ENCODE measurements around the gene INPP4A. TPM values are rescaled to one million over a fixed set of nuclear protein-coding genes. Genes with fewer than 3 reads are reported as not detected.

The INPP4A gene
- total and polyA plus RNA-seq, 10 of the 15 experiments (the other 5 are each of a cell fraction or from before 2014, with no cell fraction given) = 4.7 to 62.3 (median 36.9) TPM

DNA sequence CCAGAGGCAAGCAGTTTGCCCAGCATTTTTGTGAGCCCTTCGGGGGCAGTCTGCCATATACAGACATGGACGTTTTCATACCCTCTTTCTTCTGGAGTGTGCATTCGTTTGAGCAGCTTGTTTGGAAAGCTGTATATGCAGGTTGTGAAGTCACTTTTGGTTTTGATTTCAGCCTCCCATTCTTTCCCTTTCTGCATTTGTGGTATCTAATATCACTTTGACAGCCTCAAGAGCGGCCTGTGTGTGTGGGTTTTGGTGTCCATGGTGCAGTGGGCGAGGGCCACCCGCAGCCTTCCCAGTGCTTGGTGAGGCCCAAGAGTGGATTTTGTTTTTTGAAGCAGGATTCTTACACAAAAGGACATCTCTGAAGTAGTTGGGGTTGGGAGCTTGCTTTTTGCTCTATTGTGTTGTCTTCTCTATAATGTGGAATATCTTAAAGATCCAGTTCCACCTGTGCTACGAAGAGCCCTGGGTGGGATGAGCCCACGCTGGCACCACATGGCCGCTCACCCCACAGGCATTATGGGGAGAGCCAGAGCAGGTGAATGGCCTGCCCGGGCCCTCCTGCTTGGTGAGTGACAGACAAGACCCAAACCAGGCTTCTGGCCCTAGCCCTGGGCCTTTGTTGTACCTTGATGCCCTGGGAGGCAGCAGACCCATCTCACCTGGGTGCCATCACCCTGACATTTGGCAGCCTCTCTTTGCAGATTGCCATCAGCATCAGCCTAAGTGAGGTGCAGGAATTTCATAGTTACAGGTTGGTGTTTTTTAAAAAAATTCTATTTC is 29.5 kb downstream of the INPP4A start (continued):
- TF ChIP-seq, protein P1, sequence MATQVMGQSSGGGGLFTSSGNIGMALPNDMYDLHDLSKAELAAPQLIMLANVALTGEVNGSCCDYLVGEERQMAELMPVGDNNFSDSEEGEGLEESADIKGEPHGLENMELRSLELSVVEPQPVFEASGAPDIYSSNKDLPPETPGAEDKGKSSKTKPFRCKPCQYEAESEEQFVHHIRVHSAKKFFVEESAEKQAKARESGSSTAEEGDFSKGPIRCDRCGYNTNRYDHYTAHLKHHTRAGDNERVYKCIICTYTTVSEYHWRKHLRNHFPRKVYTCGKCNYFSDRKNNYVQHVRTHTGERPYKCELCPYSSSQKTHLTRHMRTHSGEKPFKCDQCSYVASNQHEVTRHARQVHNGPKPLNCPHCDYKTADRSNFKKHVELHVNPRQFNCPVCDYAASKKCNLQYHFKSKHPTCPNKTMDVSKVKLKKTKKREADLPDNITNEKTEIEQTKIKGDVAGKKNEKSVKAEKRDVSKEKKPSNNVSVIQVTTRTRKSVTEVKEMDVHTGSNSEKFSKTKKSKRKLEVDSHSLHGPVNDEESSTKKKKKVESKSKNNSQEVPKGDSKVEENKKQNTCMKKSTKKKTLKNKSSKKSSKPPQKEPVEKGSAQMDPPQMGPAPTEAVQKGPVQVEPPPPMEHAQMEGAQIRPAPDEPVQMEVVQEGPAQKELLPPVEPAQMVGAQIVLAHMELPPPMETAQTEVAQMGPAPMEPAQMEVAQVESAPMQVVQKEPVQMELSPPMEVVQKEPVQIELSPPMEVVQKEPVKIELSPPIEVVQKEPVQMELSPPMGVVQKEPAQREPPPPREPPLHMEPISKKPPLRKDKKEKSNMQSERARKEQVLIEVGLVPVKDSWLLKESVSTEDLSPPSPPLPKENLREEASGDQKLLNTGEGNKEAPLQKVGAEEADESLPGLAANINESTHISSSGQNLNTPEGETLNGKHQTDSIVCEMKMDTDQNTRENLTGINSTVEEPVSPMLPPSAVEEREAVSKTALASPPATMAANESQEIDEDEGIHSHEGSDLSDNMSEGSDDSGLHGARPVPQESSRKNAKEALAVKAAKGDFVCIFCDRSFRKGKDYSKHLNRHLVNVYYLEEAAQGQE (IDR thresholded peaks at IDR 0.05; ENCODE audit: low read depth, low read length) = no peak
- TF ChIP-seq SPI1 (IDR thresholded peaks at IDR 0.05; ENCODE audit: borderline replicate concordance, insufficient read depth, low read depth, low read length) (0 out of 2 replicates have a peak, but pooled peaks have one; percentile 7), NBN (IDR thresholded peaks at IDR 0.05) (no peak), FOS (IDR thresholded peaks at IDR 0.05; ENCODE audit: borderline replicate concordance, extremely low read depth, insufficient read length) (no peak), ZNF622 (IDR thresholded peaks at IDR 0.05) (no peak), BCL11A (IDR thresholded peaks at IDR 0.05; ENCODE audit: low read depth, low read length) (no peak)

DNA sequence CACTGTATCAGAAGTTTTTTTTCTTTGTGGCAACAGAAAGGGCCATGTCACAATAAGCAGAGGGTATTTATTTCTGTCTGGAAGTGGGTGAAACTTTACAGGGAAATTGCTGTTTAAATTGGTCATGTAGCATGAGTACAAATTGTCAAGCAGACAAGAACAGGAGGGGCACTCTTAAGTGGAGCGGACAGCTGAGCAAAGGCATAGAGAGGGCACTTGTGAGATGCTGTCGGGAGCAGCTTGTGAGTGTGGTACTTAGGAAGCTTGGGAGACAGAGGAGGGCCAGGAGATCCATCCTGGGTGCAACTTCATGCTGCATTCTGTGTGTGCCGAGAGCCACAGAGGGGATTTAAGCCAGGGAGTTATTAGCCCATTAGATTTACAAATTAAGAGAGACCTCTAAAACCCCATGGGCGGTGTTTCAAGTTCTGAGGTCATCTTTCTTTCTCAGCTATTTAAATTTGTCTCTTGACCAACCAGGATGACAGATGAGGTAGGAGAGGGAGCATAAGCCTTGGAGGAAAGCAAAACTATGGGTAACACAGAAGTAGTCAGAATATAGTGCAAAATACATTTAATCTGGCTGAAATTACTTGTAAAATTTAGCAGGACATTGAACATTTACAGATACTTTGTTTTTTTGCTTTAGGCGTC is 30.4 kb downstream of the INPP4A start:
- Histone ChIP-seq H2AFZ (ENCODE audit: control insufficient read depth, low read depth, low read length) (no peak overlapping the region), H3K9me3 (replicated peaks; ENCODE audit: control insufficient read depth, insufficient read depth, low read length) (no peaks in the 10 kb centered on the region), H3K27me3 (replicated peaks in 1 of 2; ENCODE audit: control insufficient read depth in 2 of 2, insufficient read depth in 2 of 2, low read length in 1 of 2) (no peaks in the 10 kb centered on the region; a peak in 1 of 4 replicates), H3K4me3 (no peak overlapping the region), H3K79me2 (ENCODE audit: control insufficient read depth, insufficient read depth, low read length) (peaks cover 95% of the 10 kb centered on the region), H3K36me3 (ENCODE audit: control insufficient read depth in 2 of 2, insufficient read depth in 2 of 2, low read length in 1 of 2) (peaks cover 8 to 22% of the 10 kb centered on the region in 2 experiments; a peak in 3 of 4 replicates), H3K4me2 (ENCODE audit: control insufficient read depth, insufficient read depth) (peak overlapping the region; percentile 66; the same call in 1 of the 2 replicates), H3K9ac (ENCODE audit: control insufficient read depth, insufficient read depth, low read length) (peak overlapping the region; percentile 49; the same call in 1 of the 2 replicates), H3K27ac (ENCODE audit: control insufficient read depth, insufficient read depth) (peak overlapping the region; percentile 88), H4K20me1 (ENCODE audit: control insufficient read depth, insufficient read depth) (no peaks in the 10 kb centered on the region), H3K4me1 (ENCODE audit: control insufficient read depth, insufficient read depth, low read length) (peaks cover 98% of the 10 kb centered on the region)
- 90% methylated on average over 5 of the region's 5 CpGs for WGBS (ENCODE audit: insufficient coverage, insufficient replicate concordance, low lambda C conversion rate, missing lambda C conversion rate)
- ChIA-PET SMC1A (ENCODE audit: uncharacterized antibody, unreplicated experiment) (interaction anchor here (1.2 to 24.6 kb wide), 7 partner anchors 9 to 94 kb away, joined by 3 to 816 read pairs (median 3); no protein-coding TSS in a partner anchor), RAD21 (ENCODE audit: unreplicated experiment) (interaction anchor here (0.9 to 7.4 kb wide), 13 partner anchors 8 to 76 kb away, joined by 3 to 150 read pairs (median 11); no protein-coding TSS in a partner anchor), POLR2A (interaction anchor here (1.1 to 16.1 kb wide), 4 partner anchors 10 to 16 kb away, joined by 3 to 545 read pairs (median 8); no protein-coding TSS in a partner anchor), CTCF (interaction anchor here (0.7 to 4.4 kb wide), 8 partner anchors 10 to 28 kb away, joined by 3 to 38 read pairs (median 6); no protein-coding TSS in a partner anchor)
- FAIRE-seq = no peak
- no peak for DNase-seq (ENCODE audit: low read depth, low spot score)
- in situ Hi-C loops (cut with MboI) = no loop called here
- BruUV-seq (replicated peaks) = no TSS peak
- intact Hi-C loops (cut with micrococcal nuclease; ENCODE audit: unreplicated experiment) = no loop called here
- peak; percentile 9 for ATAC-seq
- TF ChIP-seq BCL11A (IDR thresholded peaks at IDR 0.05; ENCODE audit: low read depth, low read length) (no peak), ZZZ3 (IDR thresholded peaks at IDR 0.05; ENCODE audit: control insufficient read depth, insufficient read length, low read depth) (no peak), CREB1 (IDR thresholded peaks at IDR 0.05; ENCODE audit: low read depth) (peak; percentile 58; the same call in 1 of the 2 replicates), IKZF1 (conservative IDR thresholded peaks at IDR 0.05) (no peak), CBX5 (IDR thresholded peaks at IDR 0.05; ENCODE audit: low read depth) (no peak), ZNF687 (IDR thresholded peaks at IDR 0.05) (0 out of 2 replicates have a peak, but pooled peaks have one; percentile 31), ATF7 (IDR thresholded peaks at IDR 0.05; ENCODE audit: low read depth) (peak; percentile 51; the same call in 1 of the 2 replicates), JUNB (IDR thresholded peaks at IDR 0.05) (0 out of 2 replicates have a peak, but pooled peaks have one; percentile 8)

All from GM12878 (cell line).